Keratinocyte (primary cell): ENCODE data around the gene ZNF543. TPM values are rescaled to one million over a fixed set of nuclear protein-coding genes. Genes with fewer than 3 reads are reported as not detected.

ENCODE experiments used
- DNase-seq: peaks from one replicate; pipeline ENCODE4 v3.0.0-alpha.2; 2011; ENCODE audit warnings: low read depth, missing footprints, low spot score
- FAIRE-seq: peaks from 2 replicates; lab custom pipeline; 2011; peaks lifted over from hg19 to GRCh38; lab: Jason Lieb, UNC
- H2AFZ ChIP-seq: 2 replicates; pipeline ENCODE4 v1.6.0; 2012; ENCODE audit warnings: low read length, control low read depth, inconsistent platforms; ENCODE audit not compliant: control insufficient read depth
- H3K27ac ChIP-seq: 2 replicates; pipeline ENCODE4 v1.5.1; 2011; ENCODE audit warnings: low read length; ENCODE audit not compliant: control insufficient read depth, insufficient read depth
- H3K27me3 ChIP-seq: 3 replicates; pipeline ENCODE4 v1.6.0; 2011; ENCODE audit warnings: low read length; ENCODE audit not compliant: control insufficient read depth, insufficient read depth; ENCODE audit errors: extremely low read depth
- H3K36me3 ChIP-seq, 2 experiments: 2 replicates in 1 of 2; 3 replicates in 1 of 2; pipeline ENCODE4 v1.5.1; 2011; ENCODE audit warnings: low read length in 2 of 2, mild to moderate bottlenecking in 1 of 2; ENCODE audit not compliant: control insufficient read depth in 2 of 2, insufficient read depth in 2 of 2; ENCODE audit errors: extremely low read depth in 1 of 2
- H3K4me1 ChIP-seq: 3 replicates; pipeline ENCODE4 v1.5.1; 2011; ENCODE audit warnings: low read length; ENCODE audit not compliant: control insufficient read depth, insufficient read depth; ENCODE audit errors: extremely low read depth
- H3K4me2 ChIP-seq: 3 replicates; pipeline ENCODE4 v1.6.0; 2011; ENCODE audit warnings: low read depth, low read length; ENCODE audit not compliant: control insufficient read depth, insufficient read depth; ENCODE audit errors: extremely low read depth
- H3K4me3 ChIP-seq, 3 experiments: fragments of 200-600 bp in 1 of 3; sonication (generic) in 1 of 3; 2 replicates in 2 of 3; 3 replicates in 1 of 3; pipeline ENCODE4 v1.5.1; 2011 to 2016; ENCODE audit warnings: low read length in 3 of 3, mild to moderate bottlenecking in 3 of 3, control low read depth in 2 of 3, inconsistent platforms in 1 of 3, low read depth in 1 of 3, mixed read lengths in 1 of 3, mixed run types in 1 of 3, moderate library complexity in 1 of 3; ENCODE audit not compliant: control insufficient read depth in 2 of 3, insufficient read depth in 2 of 3; ENCODE audit errors: extremely low read depth in 1 of 3
- H3K79me2 ChIP-seq: 2 replicates; pipeline ENCODE4 v1.6.0; 2012; ENCODE audit warnings: low read length; ENCODE audit not compliant: control insufficient read depth, insufficient read depth
- H3K9ac ChIP-seq: 3 replicates; pipeline ENCODE4 v1.6.0; 2011; ENCODE audit warnings: low read length; ENCODE audit not compliant: control insufficient read depth, insufficient read depth; ENCODE audit errors: extremely low read depth
- H3K9me1 ChIP-seq: 3 replicates; pipeline ENCODE4 v1.6.0; 2011; ENCODE audit warnings: low read length; ENCODE audit not compliant: control insufficient read depth, insufficient read depth; ENCODE audit errors: extremely low read depth
- H3K9me3 ChIP-seq: 2 replicates; pipeline ENCODE4 v1.5.1; 2012; ENCODE audit warnings: low read depth, low read length; ENCODE audit not compliant: control insufficient read depth
- H4K20me1 ChIP-seq: 3 replicates; pipeline ENCODE4 v1.6.0; 2011; ENCODE audit warnings: low read length; ENCODE audit not compliant: control insufficient read depth, insufficient read depth; ENCODE audit errors: extremely low read depth
- CTCF ChIP-seq, 3 experiments: IDR thresholded peaks in 1 of 3; conservative IDR thresholded peaks in 1 of 3; optimal IDR thresholded peaks in 1 of 3; 2 replicates in 2 of 3; 3 replicates in 1 of 3; pipeline versions ENCODE3 to v1.5.1; 2011; ENCODE audit warnings: low read length in 3 of 3, mild to moderate bottlenecking in 3 of 3, moderate library complexity in 2 of 3, control low read depth in 1 of 3, inconsistent platforms in 1 of 3; ENCODE audit not compliant: insufficient read depth in 2 of 3; ENCODE audit errors: extremely low read depth in 1 of 3
- EZH2 ChIP-seq: IDR thresholded peaks from one replicate; pipeline ENCODE4 v1.6.1; 2012; ENCODE audit warnings: inconsistent platforms, mild to moderate bottlenecking, low read length, moderate library complexity
- dilution Hi-C: fragments of 300-500 bp; cut with MboI; formaldehyde crosslinking; loops from one replicate; pipeline ENCODE4 v1.7.0; 2020; ENCODE audit warnings: low sequenced_read_pairs; ENCODE audit not compliant: extremely low pct_ligation_motif_present
- polyA minus RNA-seq, 3 experiments: library from RNA; depleted of rRNA, polyadenylated mRNA; stranded (reverse); fragments of >200 nt; gene quantifications; 1 replicate in 1 of 3; 2 replicates in 1 of 3; 3 replicates in 1 of 3; pipeline ENCODE4 v1.2.3, GENCODE V29; 2011
- polyA plus RNA-seq, 5 experiments: library from polyadenylated mRNA; depleted of rRNA in 3 of 5; stranded (reverse) in 3 of 5; stranded (forward) in 1 of 5; unstranded in 1 of 5; fragments of >200 nt; gene quantifications; 1 replicate in 1 of 5; 2 replicates in 3 of 5; 3 replicates in 1 of 5; pipeline versions ENCODE4 v1.2.1 to v1.2.3, GENCODE V29; 2011 to 2012; ENCODE audit warnings: missing spikeins in 2 of 5, low read depth in 1 of 5, low replicate concordance in 1 of 5

The ZNF543 gene
- polyA plus RNA-seq (2.1 to 2.9 TPM (median 2.5 TPM) in 3 replicates), polyA minus RNA-seq (3.2 to 9.7 TPM (median 9.5 TPM) in 3 replicates)
- 1.4 TPM for polyA plus RNA-seq (2011; ENCODE audit: low read depth)
- polyA plus RNA-seq (2011; cell fraction: cytosol; rRNA removed): 0.99 and 1.4 TPM in 2 replicates
- 3.3 and 3.8 TPM in 2 replicates for polyA plus RNA-seq (2011; cell fraction: nucleus; rRNA removed)
- 1.5 and 2.6 TPM in 2 replicates for polyA plus RNA-seq (2012; ENCODE audit: low replicate concordance)
- polyA minus RNA-seq (2011; cell fraction: cytosol; rRNA and poly(A)+ RNA removed): 5.6 TPM
- polyA minus RNA-seq (2011; cell fraction: nucleus; rRNA and poly(A)+ RNA removed): 7.6 and 13.2 TPM in 2 replicates

GRCh38 chr19:57320180-57321084 lies at the start of gene ZNF543:
ZNF543 (plus strand) TSS chr19:57320472; CDS start chr19:57320854, 382 bp downstream.
- FAIRE-seq (peak; percentile 89), DNase-seq (no peak)
- dilution Hi-C loops: no loop called here
- Histone ChIP-seq H3K79me2 (peaks cover 35% of the 10 kb centered on the region), H3K27me3 (no peaks in the 10 kb centered on the region), H3K4me2 (peak within 1 kb of the TSS; percentile 95), H3K9me1 (peaks cover 2% of the 10 kb centered on the region), H3K27ac (peak within 1 kb of the TSS; percentile 77), H2AFZ (peak within 1 kb of the TSS; percentile 95), H3K36me3 (peaks cover 8 to 12% of the 10 kb centered on the region in 2 experiments), H3K9ac (peak within 1 kb of the TSS; percentile 89), H3K4me1 (peaks cover 13% of the 10 kb centered on the region), H3K4me3 (peak within 1 kb of the TSS; percentile 80 to 92 (median 88)), H4K20me1 (no peaks in the 10 kb centered on the region), H3K9me3 (no peaks in the 10 kb centered on the region)
- TF ChIP-seq CTCF (optimal IDR thresholded peaks at IDR 0.05 in 1 of 3, IDR thresholded peaks at IDR 0.05 in 1 of 3, conservative IDR thresholded peaks at IDR 0.05 in 1 of 3; ENCODE audit: extremely low read depth in 1 of 3, insufficient read depth in 2 of 3, low read length in 3 of 3) (peak in 2 of 3 experiments; percentile 9 to 12), EZH2 (no peak)

DNA sequence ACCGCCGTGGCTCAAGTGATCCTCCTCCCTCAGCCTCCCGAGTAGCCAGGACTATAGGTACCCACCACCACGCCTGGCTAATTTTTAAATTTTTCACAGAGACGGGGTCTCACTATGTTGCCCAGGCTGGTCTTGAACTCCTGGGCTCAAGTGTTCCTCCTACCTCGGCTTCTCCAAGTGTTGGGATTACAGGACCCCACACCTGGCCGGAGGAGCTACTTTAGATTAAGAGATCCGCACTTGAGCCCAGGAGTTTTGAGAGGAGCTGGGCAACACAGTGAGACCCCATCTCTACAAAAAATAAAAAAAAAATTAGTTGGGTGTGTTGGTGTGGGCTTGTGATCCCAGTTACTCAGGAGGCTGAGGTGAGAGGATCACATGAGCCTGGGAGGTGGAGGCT lies 49.0 kb upstream of the ZNF543 start:
- H4K20me1 ChIP-seq: no peaks in the 10 kb centered on the region
- FAIRE-seq: no peak
- no peak overlapping the region for H3K4me2 ChIP-seq
- peaks cover 11% of the 10 kb centered on the region for H3K4me1 ChIP-seq
- dilution Hi-C loops: no loop called here
- peaks cover 0 to 1% of the 10 kb centered on the region in 2 experiments for H3K36me3 ChIP-seq
- H3K4me3 ChIP-seq: no peak overlapping the region
- no peak overlapping the region for H3K27ac ChIP-seq
- H3K9me1 ChIP-seq: no peaks in the 10 kb centered on the region
- H3K79me2 ChIP-seq: no peaks in the 10 kb centered on the region
- no peaks in the 10 kb centered on the region for H3K27me3 ChIP-seq
- TF ChIP-seq EZH2 (no peak), CTCF (optimal IDR thresholded peaks at IDR 0.05 in 1 of 3, IDR thresholded peaks at IDR 0.05 in 1 of 3, conservative IDR thresholded peaks at IDR 0.05 in 1 of 3; ENCODE audit: extremely low read depth in 1 of 3, insufficient read depth in 2 of 3, low read length in 3 of 3) (no peak)
- DNase-seq: no peak
- H2AFZ ChIP-seq: no peak overlapping the region
- H3K9me3 ChIP-seq: no peaks in the 10 kb centered on the region
- H3K9ac ChIP-seq: no peak overlapping the region
